ENCODE results near the gene VENTX. TPM values are rescaled to one million over a fixed set of nuclear protein-coding genes. Genes with fewer than 3 reads are reported as not detected.
A peak's percentile ranks its signal among the peaks of the same experiment; 100 is the strongest.

The VENTX gene
- total and polyA plus RNA-seq, 5 experiments from 2014 or later, result not detected

DNA sequence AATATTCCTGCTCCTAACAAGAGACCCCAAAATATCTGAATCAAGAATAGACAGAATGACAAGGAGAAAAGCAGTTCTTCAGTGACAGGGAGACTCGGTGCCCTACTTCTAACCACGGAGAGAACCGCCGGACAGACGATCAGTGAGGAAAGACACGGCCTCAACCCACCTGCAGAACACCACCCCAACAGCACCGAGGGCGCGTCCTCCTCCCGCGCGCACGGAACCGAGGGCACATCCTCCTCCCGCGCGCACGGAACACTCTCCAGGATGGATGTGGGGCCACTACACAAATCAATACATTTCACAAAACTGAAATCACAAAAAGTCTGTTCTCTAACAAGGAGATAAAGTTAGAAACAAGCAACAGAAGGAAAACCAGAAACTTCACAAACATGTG is 48.7 kb downstream of the VENTX start:
- H3K36me3 Mint-ChIP-seq, result peaks cover 13 to 79% (median 32%) of the 10 kb centered on the region in 3 donors
- ATAC-seq, result no peak
- H3K4me1 Mint-ChIP-seq, result peaks cover 0 to 4% (median 1%) of the 10 kb centered on the region in 4 donors
- no peaks in the 10 kb centered on the region for H3K27me3 Mint-ChIP-seq
- DNase-seq, result no peak
- peak overlapping the region in 2 of 10 donors; percentile 9 to 20 for H3K27ac Mint-ChIP-seq
- POLR2A ChIA-PET, result no interaction called here
- no peaks in the 10 kb centered on the region for H3K9me3 Mint-ChIP-seq
- H3K4me3 Mint-ChIP-seq, result no peak overlapping the region

DNA sequence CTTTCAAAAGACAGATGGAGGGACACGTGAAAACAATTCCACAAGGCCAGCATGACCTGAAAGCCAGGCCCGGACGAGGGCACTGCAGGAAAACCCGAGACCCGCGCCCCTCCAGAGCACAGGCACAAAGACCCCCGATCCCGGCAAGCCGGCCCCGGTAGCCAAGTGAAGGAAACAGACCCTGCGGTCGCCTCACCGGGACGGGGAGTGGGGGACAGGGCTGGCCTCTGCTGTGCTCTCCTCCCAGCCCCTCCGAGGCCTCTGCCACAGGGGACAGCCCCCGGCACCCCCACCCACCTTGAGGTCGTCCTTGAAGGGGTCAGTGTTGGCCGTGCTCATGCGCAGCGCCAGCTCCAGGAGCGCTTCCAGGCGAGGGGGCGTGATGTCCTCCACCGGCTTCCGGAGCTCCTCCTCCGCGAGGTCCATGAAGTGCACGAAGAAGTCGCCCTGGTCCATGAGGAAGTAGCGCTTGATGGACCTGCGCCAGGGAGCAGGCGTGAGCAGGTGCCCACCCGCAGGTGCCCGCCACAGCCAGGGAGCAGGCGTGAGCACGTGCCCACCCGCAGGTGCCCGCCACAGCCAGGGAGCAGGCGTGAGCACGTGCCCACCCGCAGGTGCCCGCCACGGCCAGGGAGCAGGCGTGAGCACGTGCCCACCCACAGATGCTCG is 50.3 kb downstream of the VENTX start:
- POLR2A ChIA-PET, result no interaction called here
- ATAC-seq (no peak), DNase-seq (no peak)
- Mint-ChIP-seq H3K4me1 (peaks cover 0 to 4% (median 0%) of the 10 kb centered on the region in 4 donors), H3K36me3 (peaks cover 13 to 80% (median 30%) of the 10 kb centered on the region in 3 donors), H3K9me3 (no peaks in the 10 kb centered on the region), H3K27me3 (no peaks in the 10 kb centered on the region), H3K27ac (peak overlapping the region in 1 of 10 donors; percentile 40), H3K4me3 (no peak overlapping the region)

DNA sequence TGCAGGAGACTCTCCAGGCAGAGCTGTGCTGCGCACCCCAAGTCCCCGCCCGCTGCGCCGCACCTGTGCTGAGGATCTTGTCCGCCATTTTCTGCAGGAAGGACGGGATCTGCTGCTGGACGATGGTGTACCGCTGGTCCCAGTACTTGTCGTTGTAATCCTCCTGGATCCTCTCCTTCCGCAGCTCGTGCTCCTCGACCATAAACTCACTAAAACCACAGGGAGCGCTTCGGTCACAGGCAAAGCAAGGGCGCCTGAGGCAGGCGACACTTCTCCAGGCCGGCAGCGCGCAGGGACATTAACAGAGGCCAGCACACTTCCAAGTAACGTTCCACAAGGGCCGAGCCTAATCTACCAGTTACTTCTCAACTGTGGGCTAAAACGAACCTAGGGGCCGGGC is 52.1 kb downstream of the VENTX start:
- H3K27ac Mint-ChIP-seq, result no peak overlapping the region
- H3K36me3 Mint-ChIP-seq, result peaks cover 13 to 76% (median 27%) of the 10 kb centered on the region in 3 donors

More for the DNA sequence above, 52.1 kb downstream of the VENTX start:
- Mint-ChIP-seq H3K4me1 (peaks cover 0 to 4% (median 0%) of the 10 kb centered on the region in 4 donors), H3K27me3 (no peaks in the 10 kb centered on the region), H3K9me3 (no peaks in the 10 kb centered on the region), H3K4me3 (no peak overlapping the region)
- POLR2A ChIA-PET, result no interaction called here
- ATAC-seq, result no peak
- no peak for DNase-seq

Small RNAs within 50 kb of the gene (microRNA-seq; reads per million reads assigned to microRNA genes)
- gene MIR202 (ENCODE audit: borderline microRNAs expressed), result not detected

Other genes with a start within 250 kb of the VENTX start
- gene ADGRA1, start 149.9 kb upstream of the VENTX start, total RNA-seq, result not detected
- gene ADGRA1, start 149.9 kb upstream of the VENTX start, polyA plus RNA-seq, result not detected
- gene KNDC1, start 77.6 kb upstream of the VENTX start, total RNA-seq, result under 1 TPM in 1 of 2 experiments, not detected in 1; 0.49 TPM
- not detected for gene KNDC1, start 77.6 kb upstream of the VENTX start, polyA plus RNA-seq
- not detected for gene UTF1, start 7.6 kb upstream of the VENTX start, total RNA-seq
- gene UTF1, start 7.6 kb upstream of the VENTX start, polyA plus RNA-seq, result not detected
- gene ADAM8, start 39.0 kb downstream of the VENTX start, total RNA-seq, result 1 to 10 TPM; 8.5 to 9.4 TPM
- 10 to 100 TPM in 1 of 3 donors, 1 to 10 TPM in 2; 7.8 to 28.4 (median 9.5) TPM for gene ADAM8, start 39.0 kb downstream of the VENTX start, polyA plus RNA-seq
- gene TUBGCP2, start 71.0 kb downstream of the VENTX start, total RNA-seq, result 10 to 100 TPM; 61.4 to 72.9 TPM
- 10 to 100 TPM; 24.7 to 35.6 (median 32.0) TPM for gene TUBGCP2, start 71.0 kb downstream of the VENTX start, polyA plus RNA-seq
- gene ZNF511, start 71.1 kb downstream of the VENTX start, total RNA-seq, result 10 to 100 TPM; 38.0 to 38.3 TPM
- gene ZNF511, start 71.1 kb downstream of the VENTX start, polyA plus RNA-seq, result 10 to 100 TPM; 75.9 to 80.4 (median 79.2) TPM
- gene CALY, start 99.0 kb downstream of the VENTX start, total RNA-seq, result 1 to 10 TPM; 5.9 to 6.9 TPM
- gene CALY, start 99.0 kb downstream of the VENTX start, polyA plus RNA-seq, result under 1 TPM; 0.22 to 0.44 (median 0.26) TPM
- gene PRAP1, start 109.5 kb downstream of the VENTX start, total RNA-seq, result not detected
- under 1 TPM in 1 of 3 donors, not detected in 2; 0.36 TPM for gene PRAP1, start 109.5 kb downstream of the VENTX start, polyA plus RNA-seq
- 10 to 100 TPM; 17.1 to 23.7 TPM for gene FUOM, start 120.2 kb downstream of the VENTX start, total RNA-seq
- gene FUOM, start 120.2 kb downstream of the VENTX start, polyA plus RNA-seq, result 10 to 100 TPM; 17.4 to 21.4 (median 18.2) TPM
- gene ECHS1, start 135.5 kb downstream of the VENTX start, total RNA-seq, result 10 to 100 TPM; 28.3 to 29.2 TPM
- gene ECHS1, start 135.5 kb downstream of the VENTX start, polyA plus RNA-seq, result 100 to 1,000 TPM; 103 to 110 (median 104) TPM
- gene PAOX, start 141.4 kb downstream of the VENTX start, total RNA-seq, result 10 to 100 TPM; 11.3 to 11.9 TPM
- gene PAOX, start 141.4 kb downstream of the VENTX start, polyA plus RNA-seq, result 10 to 100 TPM; 10.9 to 15.6 (median 11.9) TPM
- gene MTG1, start 156.3 kb downstream of the VENTX start, total RNA-seq, result 10 to 100 TPM; 62.4 to 67.9 TPM
- gene MTG1, start 156.3 kb downstream of the VENTX start, polyA plus RNA-seq, result 10 to 100 TPM; 19.4 to 37.9 (median 28.5) TPM
- not detected for gene SPRN, start 186.8 kb downstream of the VENTX start, total RNA-seq
- gene SPRN, start 186.8 kb downstream of the VENTX start, polyA plus RNA-seq, result under 1 TPM; 0.06 to 0.39 (median 0.28) TPM
- 1 to 10 TPM; 3.8 to 4.2 TPM for gene SCART1, start 216.1 kb downstream of the VENTX start, total RNA-seq
- gene SCART1, start 216.1 kb downstream of the VENTX start, polyA plus RNA-seq, result under 1 TPM in 1 of 3 donors, not detected in 2; 0.04 TPM